GM12878 (cell line): ENCODE results near the gene EPGN. TPM values are rescaled to one million over a fixed set of nuclear protein-coding genes. Genes with fewer than 3 reads are reported as not detected.
A peak's percentile ranks its signal among the peaks of the same experiment; 100 is the strongest.

Source experiments
- ATAC-seq: fragments of 200-7000 bp; cut with Tn5 transposase; 3 replicates; pipeline ENCODE4 v1.9.1; 2020; ENCODE audit warnings: mild to moderate bottlenecking, moderate library complexity
- BruUV-seq: library from RNA; stranded (reverse); fragments of 400-500 nt; replicated peaks from 2 replicates; lab custom pipeline; 2021; lab: Mats Ljungman, UMichigan
- CTCF ChIA-PET: fragments of 300-600 bp; sonication (Branson Sonifier 250); formaldehyde crosslinking; extraction: SDS; loops from one replicate; lab custom pipeline; 2021; ENCODE audit warnings: inconsistent platforms; lab: Yijun Ruan, JAX
- POLR2A ChIA-PET: fragments of 350-600 bp; formaldehyde crosslinking; extraction: SDS; loops from one replicate; lab custom pipeline; 2021; ENCODE audit warnings: inconsistent platforms; lab: Charles Lee
- RAD21 ChIA-PET: fragments of 300-600 bp; sonication (Branson Sonifier 250); formaldehyde crosslinking; loops from one replicate; lab custom pipeline; 2023; ENCODE audit warnings: antibody characterized with exemption; ENCODE audit not compliant: unreplicated experiment; lab: Charles Lee
- SMC1A ChIA-PET: fragments of 300-600 bp; sonication (Branson Sonifier 250); formaldehyde crosslinking; loops from one replicate; lab custom pipeline; 2023; ENCODE audit not compliant: unreplicated experiment, uncharacterized antibody; lab: Charles Lee
- DNase-seq: peaks from one replicate; pipeline ENCODE4 v3.0.0-alpha.2; 2011; ENCODE audit warnings: low read depth, low spot score
- FAIRE-seq: peaks from 3 replicates; lab custom pipeline; 2011; peaks lifted over from hg19 to GRCh38; lab: Jason Lieb, UNC
- H2AFZ ChIP-seq: 2 replicates; pipeline ENCODE4 v1.6.0; 2011; ENCODE audit warnings: low read depth, low read length, control low read depth; ENCODE audit not compliant: control insufficient read depth
- H3K27ac ChIP-seq: 2 replicates; pipeline ENCODE4 v1.5.1; 2011; ENCODE audit warnings: control low read depth; ENCODE audit not compliant: control insufficient read depth, insufficient read depth
- H3K27me3 ChIP-seq, 2 experiments: replicated peaks in 1 of 2; 2 replicates each; pipeline versions ENCODE4 v1.6.0 to v1.6.1; 2011; ENCODE audit warnings: low read length in 1 of 2; ENCODE audit not compliant: control insufficient read depth in 2 of 2, insufficient read depth in 2 of 2
- H3K36me3 ChIP-seq, 2 experiments: 2 replicates each; pipeline ENCODE4 v1.5.1; 2011; ENCODE audit warnings: low read length in 1 of 2; ENCODE audit not compliant: control insufficient read depth in 2 of 2, insufficient read depth in 2 of 2
- H3K4me1 ChIP-seq: 2 replicates; pipeline ENCODE4 v1.6.1; 2011; ENCODE audit warnings: mild to moderate bottlenecking, low read length, moderate library complexity, mixed read lengths; ENCODE audit not compliant: control insufficient read depth, insufficient read depth
- H3K4me2 ChIP-seq: 2 replicates; pipeline ENCODE4 v1.6.0; 2011; ENCODE audit warnings: control low read depth; ENCODE audit not compliant: control insufficient read depth, insufficient read depth
- H3K4me3 ChIP-seq: fragments of 200-600 bp; sonication (generic); 2 replicates; pipeline ENCODE4 v1.5.1; 2016
- H3K79me2 ChIP-seq: 2 replicates; pipeline ENCODE4 v1.6.0; 2011; ENCODE audit warnings: low read length; ENCODE audit not compliant: control insufficient read depth, insufficient read depth
- H3K9ac ChIP-seq: 2 replicates; pipeline ENCODE4 v1.8.0; 2011; ENCODE audit warnings: low read length, control low read depth, mixed read lengths; ENCODE audit not compliant: control insufficient read depth, insufficient read depth
- H3K9me3 ChIP-seq: replicated peaks from 3 replicates; pipeline ENCODE4 v1.5.1; 2011; ENCODE audit warnings: mild to moderate bottlenecking, low read length; ENCODE audit not compliant: control insufficient read depth, insufficient read depth
- H4K20me1 ChIP-seq: 2 replicates; pipeline ENCODE4 v1.6.0; 2011; ENCODE audit not compliant: control insufficient read depth, insufficient read depth
- ASH2L ChIP-seq: fragments of 300-600, 200-600 bp; sonication (generic); IDR thresholded peaks from 2 replicates; pipeline ENCODE4 v1.6.1; 2017; ENCODE audit warnings: low read depth, mild to moderate bottlenecking, borderline replicate concordance
- BACH1 ChIP-seq: fragments of 450-650 bp; IDR thresholded peaks from 2 replicates; pipeline ENCODE4 v1.6.1; 2017; ENCODE audit warnings: mild to moderate bottlenecking, borderline replicate concordance
- CHD1 ChIP-seq: IDR thresholded peaks from 2 replicates; pipeline ENCODE4 v1.6.1; 2012; ENCODE audit warnings: low read depth, low read length, improper control_type of control experiment
- FOS ChIP-seq: IDR thresholded peaks from 3 replicates; pipeline ENCODE4 v1.6.1; 2011; ENCODE audit warnings: borderline replicate concordance; ENCODE audit not compliant: insufficient read length; ENCODE audit errors: extremely low read depth
- HDGF ChIP-seq: fragments of 450-650 bp; IDR thresholded peaks from 2 replicates; pipeline ENCODE4 v1.6.1; 2016; ENCODE audit warnings: antibody characterized with exemption
- HSF1 ChIP-seq: fragments of 150-350 bp; IDR thresholded peaks from 2 replicates; pipeline ENCODE4 v1.6.1; 2014; ENCODE audit warnings: mild to moderate bottlenecking, low read depth, low read length
- NFYA ChIP-seq: IDR thresholded peaks from 2 replicates; pipeline ENCODE4 v1.6.1; 2011; ENCODE audit warnings: low read depth, mild to moderate bottlenecking, low read length, improper control_type of control experiment, borderline replicate concordance
- POLR2AphosphoS2 ChIP-seq: IDR thresholded peaks from 2 replicates; pipeline ENCODE4 v1.6.1; 2011; ENCODE audit warnings: low read depth, mild to moderate bottlenecking, low read length, improper control_type of control experiment, moderate library complexity
- RBBP5 ChIP-seq: fragments of 200-600 bp; sonication (generic); conservative IDR thresholded peaks from 2 replicates; pipeline ENCODE4 v1.6.1; 2016
- RELA ChIP-seq: fragments of 450-650 bp; IDR thresholded peaks from 2 replicates; pipeline ENCODE4 v1.8.0; 2014; ENCODE audit warnings: borderline replicate concordance; ENCODE audit not compliant: partially characterized antibody
- SIN3A ChIP-seq: IDR thresholded peaks from 2 replicates; pipeline ENCODE4 v1.6.1; 2012; ENCODE audit warnings: low read depth, low read length, improper control_type of control experiment
- TARDBP ChIP-seq: IDR thresholded peaks from 2 replicates; pipeline ENCODE4 v1.6.1; 2016; ENCODE audit warnings: borderline replicate concordance
- ZNF207 ChIP-seq: fragments of 450-650 bp; IDR thresholded peaks from 2 replicates; pipeline ENCODE4 v1.6.1; 2014; ENCODE audit warnings: antibody characterized with exemption, mild to moderate bottlenecking, borderline replicate concordance
- ZNF217 ChIP-seq: fragments of 450-650 bp; IDR thresholded peaks from 2 replicates; pipeline ENCODE4 v1.6.1; 2017; ENCODE audit warnings: antibody characterized with exemption, mild to moderate bottlenecking
- ZNF384 ChIP-seq: IDR thresholded peaks from 2 replicates; pipeline ENCODE4 v1.6.1; 2012; ENCODE audit warnings: low read depth, mild to moderate bottlenecking, low read length, improper control_type of control experiment, borderline replicate concordance
- ZNF622 ChIP-seq: fragments of 450-650 bp; IDR thresholded peaks from 2 replicates; pipeline ENCODE4 v1.6.1; 2017; ENCODE audit warnings: mild to moderate bottlenecking, inconsistent platforms
- WGBS: methylation state at CpG from one replicate; pipeline ENCODE4 v1.1.6; 2016; ENCODE audit warnings: low lambda C conversion rate; ENCODE audit not compliant: insufficient replicate concordance, insufficient coverage; ENCODE audit errors: missing lambda C conversion rate; 5-methylcytosine and 5-hydroxymethylcytosine counted together
- in situ Hi-C: fragments of 300-500 bp; cut with MboI; formaldehyde crosslinking; loops from 9 replicates; pipeline ENCODE4 v1.14.3; 2018; ENCODE audit warnings: mixed read lengths
- intact Hi-C: fragments of 100-400 bp; cut with micrococcal nuclease; formaldehyde crosslinking; loops from one replicate; pipeline ENCODE4 v1.14.2; 2022; ENCODE audit not compliant: unreplicated experiment
- polyA plus RNA-seq, 11 experiments: library from polyadenylated mRNA; depleted of rRNA in 4 of 11; unstranded in 6 of 11; stranded (reverse) in 5 of 11; fragments of >200 nt; fragmentation: Nextera tagmentation in 4 of 11; fragmentation: Illumina TruSeq in 1 of 11; extraction: Ambion mirVana in 4 of 11; extraction: Trizol in 1 of 11; gene quantifications; 1 replicate in 1 of 11; 2 replicates in 10 of 11; pipeline versions ENCODE4 v1.2.1 to v1.2.3, GENCODE V29; 2011 to 2016; ENCODE audit warnings: inconsistent platforms in 2 of 11, missing spikeins in 2 of 11, low read depth in 1 of 11
- total RNA-seq, 4 experiments: library from RNA; depleted of rRNA in 3 of 4; stranded (reverse); fragments of >200 nt in 3 of 4; fragmentation: Illumina TruSeq in 1 of 4; extraction: Trizol in 1 of 4; gene quantifications; 2 replicates each; pipeline versions ENCODE4 v1.2.1 to v1.2.3, GENCODE V29; 2013 to 2021

EPGN gene
- total and polyA plus RNA-seq, 10 of the 15 experiments (the other 5 are each of a cell fraction or from before 2014, with no cell fraction given), result 0.06 to 0.54 (median 0.28) TPM; not detected in 6

- no peak for TF ChIP-seq POLR2AphosphoS2
- TF ChIP-seq RELA, result no peak
- TF ChIP-seq TARDBP, result no peak
Measured at GRCh38 chr4:74279716-74280115, 28.6 kb upstream of the EPGN start (continued).

- Histone ChIP-seq H2AFZ (no peak overlapping the region), H3K27ac (no peak overlapping the region), H3K36me3 (no peaks in the 10 kb centered on the region), H3K9me3 (no peaks in the 10 kb centered on the region)
- FAIRE-seq, result no peak
- DNase-seq, result no peak
- BruUV-seq, result no TSS peak
- in situ Hi-C loops, result no loop called here
- no peak for TF ChIP-seq ZNF217
- TF ChIP-seq, all 136 proteins: peak for 0
- Histone ChIP-seq H3K27me3 (no peaks in the 10 kb centered on the region), H3K4me2 (no peak overlapping the region), H4K20me1 (no peaks in the 10 kb centered on the region), H3K9ac (no peak overlapping the region), H3K79me2 (no peaks in the 10 kb centered on the region), H3K4me1 (no peaks in the 10 kb centered on the region), H3K4me3 (no peak overlapping the region)
- ATAC-seq, result no peak
- ChIA-PET CTCF (no interaction called here), POLR2A (no interaction called here), RAD21 (no interaction called here), SMC1A (no interaction called here)
- intact Hi-C loops, result no loop called here
Measured at GRCh38 chr4:74282926-74283325, 25.3 kb upstream of the EPGN start.

GRCh38 chr4:74283614-74284013 is 24.7 kb upstream of the EPGN start:
- no peaks in the 10 kb centered on the region for H3K36me3 ChIP-seq
- H3K4me2 ChIP-seq, result no peak overlapping the region
- no peaks in the 10 kb centered on the region for H3K4me1 ChIP-seq
- no peak overlapping the region for H2AFZ ChIP-seq
- ChIA-PET SMC1A (no interaction called here), RAD21 (no interaction called here), POLR2A (no interaction called here), CTCF (no interaction called here)
- no peaks in the 10 kb centered on the region for H3K79me2 ChIP-seq
- H3K9me3 ChIP-seq, result no peaks in the 10 kb centered on the region
- no peak for ATAC-seq
- WGBS, result 44% methylated on average over 2 of the region's 2 CpGs
- no peak for DNase-seq
- no peaks in the 10 kb centered on the region for H4K20me1 ChIP-seq
- H3K27me3 ChIP-seq, result no peaks in the 10 kb centered on the region
- intact Hi-C loops (no loop called here), in situ Hi-C loops (no loop called here)
- H3K27ac ChIP-seq, result no peak overlapping the region
- H3K4me3 ChIP-seq, result no peak overlapping the region
- peak; percentile 44 for FAIRE-seq
- no TSS peak for BruUV-seq
- H3K9ac ChIP-seq, result no peak overlapping the region
- TF ChIP-seq ZNF207 (no peak), ZNF384 (no peak), ASH2L (no peak), BACH1 (no peak), HSF1 (no peak), HDGF (no peak), SIN3A (no peak), ZNF622 (no peak), RBBP5 (no peak), NFYA (no peak), CHD1 (no peak), FOS (no peak)
